Stimulated activated naive B cell treated with anti-CD40 and anti-IgM and Interleukin-4, amounts not matched to agents 10 μg/mL and 1 μg/mL and 100 μg/mL, for 72 hours (primary cell): Measurements from ENCODE around the gene TP53INP2.

Experiments used
- ATAC-seq, 2 donors: fragments of 150-1000 bp; cut with Tn5 transposase; replicated peaks; 2 replicates each; pipeline ENCODE4 v1.10.0; 2021; ENCODE audit warnings: moderate library complexity in 1 of 2
- DNase-seq: peaks from one replicate; pipeline ENCODE4 v3.0.0; 2021
- H3K27ac Mint-ChIP-seq: one replicate; pipeline ENCODE4 v1.8.0; 2022; ENCODE audit warnings: mild to moderate bottlenecking, mixed read lengths
- H3K27me3 Mint-ChIP-seq, 2 donors: one replicate each; pipeline ENCODE4 v1.8.0; 2022; ENCODE audit warnings: mixed read lengths in 2 of 2
- H3K36me3 Mint-ChIP-seq, 2 donors: one replicate each; pipeline ENCODE4 v1.8.0; 2022; ENCODE audit warnings: mixed read lengths in 2 of 2, mild to moderate bottlenecking in 1 of 2
- H3K4me1 Mint-ChIP-seq, 2 donors: one replicate each; pipeline ENCODE4 v1.8.0; 2022; ENCODE audit warnings: mixed read lengths in 2 of 2, mild to moderate bottlenecking in 1 of 2
- H3K4me3 Mint-ChIP-seq, 2 donors: one replicate each; pipeline ENCODE4 v1.8.0; 2022; ENCODE audit warnings: mild to moderate bottlenecking in 2 of 2, mixed read lengths in 2 of 2, moderate library complexity in 1 of 2
- H3K9me3 Mint-ChIP-seq, 2 donors: one replicate each; pipeline ENCODE4 v1.8.0; 2022; ENCODE audit warnings: mixed read lengths in 2 of 2, mild to moderate bottlenecking in 1 of 2

The TP53INP2 gene

GRCh38 chr20:34691838-34692237 is 12.3 kb upstream of the TP53INP2 start:
- H3K9me3 Mint-ChIP-seq, result no peaks in the 10 kb centered on the region
- DNase-seq, result no peak
- H3K4me3 Mint-ChIP-seq, result no peak overlapping the region
- H3K27me3 Mint-ChIP-seq, result peaks cover 0 to 6% of the 10 kb centered on the region in 2 donors
- no peak for ATAC-seq
- H3K27ac Mint-ChIP-seq, result no peak overlapping the region
- H3K4me1 Mint-ChIP-seq, result no peaks in the 10 kb centered on the region
- no peaks in the 10 kb centered on the region for H3K36me3 Mint-ChIP-seq

- Mint-ChIP-seq H3K9me3 (no peaks in the 10 kb centered on the region), H3K27ac (no peak overlapping the region), H3K4me1 (no peaks in the 10 kb centered on the region), H3K4me3 (no peak overlapping the region), H3K36me3 (no peaks in the 10 kb centered on the region), H3K27me3 (peaks cover 0 to 10% of the 10 kb centered on the region in 2 donors)
- ATAC-seq (no peak), DNase-seq (no peak)
These were observed 10.7 kb upstream of the TP53INP2 start for GRCh38 chr20:34693414-34693813.

DNA sequence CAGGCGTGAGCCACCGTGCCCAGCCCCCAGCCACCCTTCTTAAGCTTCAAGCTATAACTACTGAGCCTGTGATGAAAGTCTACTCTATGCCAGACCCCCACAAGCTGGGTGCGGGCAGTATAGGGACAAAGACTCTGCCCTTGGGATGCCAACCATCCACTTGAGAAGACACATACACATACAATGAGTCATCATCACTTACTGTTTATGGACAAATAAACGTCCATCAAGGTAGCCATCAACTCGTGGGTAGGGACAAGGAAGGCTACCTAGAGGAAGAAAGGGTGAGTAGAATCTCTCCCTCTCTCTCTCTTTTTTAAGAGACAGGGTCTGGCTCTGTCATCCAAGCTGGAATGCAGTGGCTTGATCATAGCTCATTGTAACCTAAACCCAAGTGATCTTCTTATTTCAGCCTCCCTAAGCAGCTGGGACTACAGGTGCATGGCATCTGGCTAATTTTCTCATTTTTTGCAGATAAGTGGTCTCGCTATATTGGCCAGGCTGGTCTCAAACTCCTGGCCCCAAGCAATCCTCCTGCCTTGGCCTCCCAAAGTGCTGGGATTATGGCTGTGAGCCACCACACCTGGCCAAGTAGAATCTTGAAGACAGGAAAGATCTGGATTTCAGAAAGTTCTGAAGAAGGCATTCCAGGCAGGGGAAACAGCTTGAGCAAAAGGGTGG is 2.6 kb upstream of the TP53INP2 start:
- DNase-seq (no peak), ATAC-seq (no peak)
- Mint-ChIP-seq H3K36me3 (peaks cover 0 to 4% of the 10 kb centered on the region in 2 donors), H3K9me3 (no peaks in the 10 kb centered on the region), H3K4me3 (no peak overlapping the region), H3K4me1 (peaks cover 17 to 22% of the 10 kb centered on the region in 2 donors), H3K27me3 (peaks cover 17 to 19% of the 10 kb centered on the region in 2 donors), H3K27ac (no peak overlapping the region)

DNA sequence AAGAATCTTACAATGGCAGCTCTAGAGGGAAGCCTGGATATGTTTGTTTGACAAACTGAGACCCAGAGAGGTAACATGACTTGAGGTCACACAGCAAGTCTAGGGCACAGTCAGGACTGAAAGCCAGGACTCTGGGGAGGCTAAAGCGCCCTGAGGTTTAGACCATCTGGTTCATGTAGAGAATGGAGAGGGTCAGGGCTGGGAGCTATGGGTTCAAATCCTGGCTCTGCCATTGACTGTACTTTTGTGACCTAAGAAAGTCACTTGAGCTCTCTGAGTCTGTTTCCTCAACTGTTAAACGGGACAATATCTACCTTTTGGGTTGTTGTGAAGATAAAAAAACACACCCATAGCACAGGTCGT is 1.1 kb upstream of the TP53INP2 start:
- H3K4me3 Mint-ChIP-seq, result peak overlapping the region; percentile 84 to 90
- peak overlapping the region; percentile 90 for H3K27ac Mint-ChIP-seq
- peaks cover 14 to 17% of the 10 kb centered on the region in 2 donors for H3K27me3 Mint-ChIP-seq
- no peak for ATAC-seq
- H3K36me3 Mint-ChIP-seq, result peaks cover 0 to 4% of the 10 kb centered on the region in 2 donors
- DNase-seq, result no peak
- peaks cover 17 to 25% of the 10 kb centered on the region in 2 donors for H3K4me1 Mint-ChIP-seq
- no peaks in the 10 kb centered on the region for H3K9me3 Mint-ChIP-seq

DNA sequence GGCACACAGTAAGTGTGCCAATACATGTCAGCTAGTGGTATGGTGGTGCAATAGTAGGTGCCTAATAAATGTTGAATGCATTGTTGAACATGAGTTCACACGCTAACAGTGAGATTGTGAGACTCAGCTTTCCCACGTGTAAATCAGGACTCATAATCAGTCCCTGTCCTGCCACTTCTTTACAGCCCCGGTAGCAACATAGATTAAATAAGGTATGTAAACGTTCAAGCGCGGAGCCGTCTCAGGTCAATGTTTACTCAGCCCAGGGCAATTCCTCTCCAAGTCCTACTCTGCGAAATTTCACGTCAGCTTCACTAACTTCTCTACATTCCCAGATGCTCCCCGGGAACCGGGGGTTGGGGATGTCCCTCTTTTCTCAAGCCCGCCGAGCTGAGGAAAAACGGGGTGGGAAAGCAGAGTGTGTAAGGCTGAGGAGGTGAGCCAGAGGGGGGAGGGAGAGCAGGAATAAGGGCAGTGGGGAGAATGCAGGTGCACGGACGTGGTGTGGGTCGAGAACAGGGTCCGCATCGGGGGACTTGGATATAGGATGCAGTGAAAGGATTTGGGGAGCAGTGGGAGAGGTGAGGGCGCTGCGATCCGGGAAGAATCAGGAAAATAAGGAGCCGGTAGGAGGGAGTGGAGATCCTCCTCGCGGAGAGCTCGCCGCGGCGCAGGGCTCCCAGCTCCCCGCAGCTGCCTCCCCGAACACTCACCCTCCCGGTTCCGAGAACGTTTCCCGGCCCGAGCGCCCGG is 544 bp upstream of the TP53INP2 start:
- DNase-seq (no peak), ATAC-seq (peak; percentile 8 to 9)

DNA sequence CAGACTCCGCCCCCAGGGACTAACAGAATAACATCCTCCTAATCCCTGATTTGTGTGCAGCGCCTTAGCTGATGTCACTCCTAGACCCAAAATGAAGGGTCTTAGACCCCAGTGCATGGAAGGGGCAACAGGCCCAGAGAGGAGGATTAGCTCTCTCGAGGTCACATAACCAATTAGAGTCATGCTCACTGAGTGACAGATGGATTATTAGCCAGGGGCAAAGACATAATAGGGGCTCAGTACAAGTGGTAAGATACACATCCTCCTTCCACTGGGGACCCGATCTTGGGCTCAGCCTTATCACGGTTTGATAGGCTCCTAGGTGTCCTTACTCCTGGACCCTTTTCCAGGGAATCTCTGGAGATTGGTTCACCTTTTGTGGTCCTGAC is 858 bp downstream of the TP53INP2 start:
- H3K9me3 Mint-ChIP-seq, result no peaks in the 10 kb centered on the region
- ATAC-seq, result no peak
- no peak for DNase-seq
- H3K4me3 Mint-ChIP-seq, result peak overlapping the region; percentile 84 to 90
- peaks cover 0 to 4% of the 10 kb centered on the region in 2 donors for H3K36me3 Mint-ChIP-seq
- H3K27me3 Mint-ChIP-seq, result peaks cover 14 to 17% of the 10 kb centered on the region in 2 donors
- peaks cover 21 to 35% of the 10 kb centered on the region in 2 donors for H3K4me1 Mint-ChIP-seq
- H3K27ac Mint-ChIP-seq, result peak overlapping the region; percentile 95

More for the DNA sequence above, 544 bp upstream of the TP53INP2 start:
- Mint-ChIP-seq H3K4me3 (peak overlapping the region; percentile 84 to 90), H3K27me3 (peaks cover 14 to 17% of the 10 kb centered on the region in 2 donors), H3K9me3 (no peaks in the 10 kb centered on the region), H3K36me3 (peaks cover 0 to 4% of the 10 kb centered on the region in 2 donors), H3K4me1 (peaks cover 20 to 30% of the 10 kb centered on the region in 2 donors), H3K27ac (peak overlapping the region; percentile 90)

GRCh38 chr20:34705397-34706301 is 1.5 kb downstream of the TP53INP2 start:
- DNase-seq (no peak), ATAC-seq (no peak)
- Mint-ChIP-seq H3K27ac (no peak overlapping the region), H3K36me3 (peaks cover 0 to 4% of the 10 kb centered on the region in 2 donors), H3K27me3 (peaks cover 17 to 18% of the 10 kb centered on the region in 2 donors), H3K9me3 (no peaks in the 10 kb centered on the region), H3K4me3 (no peak overlapping the region), H3K4me1 (peaks cover 27 to 41% of the 10 kb centered on the region in 2 donors)

DNA sequence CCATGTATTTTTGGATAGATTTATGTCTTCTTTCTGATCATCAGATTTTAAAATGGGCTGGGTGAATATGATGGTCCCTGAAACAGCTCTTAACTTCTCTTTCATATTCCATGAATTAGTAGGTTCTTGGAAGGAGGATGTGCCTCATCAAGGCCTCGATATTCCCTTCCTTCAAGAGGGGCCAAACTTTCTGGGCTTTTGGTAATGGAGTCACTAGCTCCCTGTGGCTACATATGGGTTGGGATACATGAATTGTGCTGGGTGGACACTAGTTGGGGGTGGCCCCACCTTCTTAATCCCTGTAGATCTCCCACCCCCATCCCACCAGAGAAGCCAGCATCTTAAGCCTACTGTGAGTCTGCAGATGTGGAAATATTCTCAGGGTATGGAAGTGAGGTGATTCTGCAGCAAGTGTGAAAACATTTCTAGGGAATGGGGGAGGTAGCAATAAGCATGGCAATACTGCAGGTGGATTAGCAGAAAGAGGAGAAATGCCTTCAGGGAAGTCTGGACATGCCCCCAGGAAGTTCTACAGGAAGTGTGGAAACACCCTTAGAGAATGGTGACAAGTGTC is 2.2 kb downstream of the TP53INP2 start:
- Mint-ChIP-seq H3K9me3 (no peaks in the 10 kb centered on the region), H3K36me3 (peaks cover 0 to 4% of the 10 kb centered on the region in 2 donors), H3K27ac (no peak overlapping the region), H3K27me3 (peaks cover 14 to 17% of the 10 kb centered on the region in 2 donors), H3K4me1 (peaks cover 33 to 48% of the 10 kb centered on the region in 2 donors), H3K4me3 (no peak overlapping the region)
- no peak for ATAC-seq
- no peak for DNase-seq

DNA sequence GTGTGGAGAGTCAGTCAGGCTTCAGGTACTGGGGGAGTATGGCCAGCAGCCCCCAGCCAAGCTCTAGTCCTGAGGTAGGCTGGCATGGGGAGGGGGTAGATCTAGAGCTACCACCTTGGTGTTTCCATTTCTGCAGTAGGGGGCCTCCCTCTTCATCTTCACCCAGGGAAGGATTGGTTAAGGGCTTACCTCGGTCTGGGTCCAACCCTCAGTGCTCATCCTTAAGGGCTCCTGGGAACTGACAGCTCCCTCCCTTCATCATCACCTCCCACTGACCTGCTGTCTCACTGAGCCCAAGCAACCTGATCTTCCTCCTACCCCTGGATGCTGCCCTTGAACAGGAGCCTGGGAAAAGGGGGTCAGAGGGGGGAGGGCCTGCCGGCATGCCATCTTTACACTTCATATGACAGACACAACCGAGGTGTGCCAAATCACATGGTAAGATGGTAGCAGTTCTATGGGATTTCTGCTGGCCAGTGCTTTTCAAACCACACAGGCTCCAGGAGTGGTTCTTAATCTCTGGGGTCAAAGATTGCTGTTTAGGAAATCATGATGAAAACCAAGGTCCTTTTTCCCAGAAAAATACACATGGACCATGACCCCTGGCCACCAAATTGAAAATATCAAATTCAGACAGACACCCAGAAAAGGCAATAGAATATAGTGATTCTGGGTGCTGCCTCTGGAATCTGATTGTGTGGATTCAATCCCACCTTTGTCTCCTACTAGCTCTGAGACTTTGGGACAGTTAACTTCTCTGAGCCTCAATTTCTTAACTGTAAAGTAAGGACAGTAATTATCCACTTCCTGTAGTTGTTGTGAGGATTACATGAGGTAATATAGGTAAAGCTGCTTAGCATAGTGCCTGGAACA is 3.0 kb downstream of the TP53INP2 start:
- H3K4me3 Mint-ChIP-seq, result no peak overlapping the region
- no peak for DNase-seq
- peaks cover 6 to 10% of the 10 kb centered on the region in 2 donors for H3K27me3 Mint-ChIP-seq
- peaks cover 37 to 53% of the 10 kb centered on the region in 2 donors for H3K4me1 Mint-ChIP-seq
- H3K27ac Mint-ChIP-seq, result no peak overlapping the region
- H3K36me3 Mint-ChIP-seq, result peaks cover 0 to 10% of the 10 kb centered on the region in 2 donors
- no peaks in the 10 kb centered on the region for H3K9me3 Mint-ChIP-seq
- no peak for ATAC-seq

- peaks cover 0 to 4% of the 10 kb centered on the region in 2 donors for H3K27me3 Mint-ChIP-seq
- peaks cover 27 to 42% of the 10 kb centered on the region in 2 donors for H3K4me1 Mint-ChIP-seq
- ATAC-seq (peak; percentile 10 to 11), DNase-seq (no peak)
- peaks cover 10 to 21% of the 10 kb centered on the region in 2 donors for H3K36me3 Mint-ChIP-seq
- H3K27ac Mint-ChIP-seq, result peak overlapping the region; percentile 92
- H3K9me3 Mint-ChIP-seq, result no peaks in the 10 kb centered on the region
- peak overlapping the region; percentile 87 to 93 for H3K4me3 Mint-ChIP-seq
These were observed 4.5 kb downstream of the TP53INP2 start for GRCh38 chr20:34708621-34709043.

GRCh38 chr20:34709044-34709830 is 5.1 kb downstream of the TP53INP2 start:
- H3K4me1 Mint-ChIP-seq, result peaks cover 25 to 41% of the 10 kb centered on the region in 2 donors
- peaks cover 0 to 4% of the 10 kb centered on the region in 2 donors for H3K27me3 Mint-ChIP-seq
- no peaks in the 10 kb centered on the region for H3K9me3 Mint-ChIP-seq
- peaks cover 11 to 21% of the 10 kb centered on the region in 2 donors for H3K36me3 Mint-ChIP-seq
- peak overlapping the region; percentile 87 to 93 for H3K4me3 Mint-ChIP-seq
- ATAC-seq (peak; percentile 70 to 77), DNase-seq (peak; percentile 82)
- peak overlapping the region; percentile 92 for H3K27ac Mint-ChIP-seq

DNA sequence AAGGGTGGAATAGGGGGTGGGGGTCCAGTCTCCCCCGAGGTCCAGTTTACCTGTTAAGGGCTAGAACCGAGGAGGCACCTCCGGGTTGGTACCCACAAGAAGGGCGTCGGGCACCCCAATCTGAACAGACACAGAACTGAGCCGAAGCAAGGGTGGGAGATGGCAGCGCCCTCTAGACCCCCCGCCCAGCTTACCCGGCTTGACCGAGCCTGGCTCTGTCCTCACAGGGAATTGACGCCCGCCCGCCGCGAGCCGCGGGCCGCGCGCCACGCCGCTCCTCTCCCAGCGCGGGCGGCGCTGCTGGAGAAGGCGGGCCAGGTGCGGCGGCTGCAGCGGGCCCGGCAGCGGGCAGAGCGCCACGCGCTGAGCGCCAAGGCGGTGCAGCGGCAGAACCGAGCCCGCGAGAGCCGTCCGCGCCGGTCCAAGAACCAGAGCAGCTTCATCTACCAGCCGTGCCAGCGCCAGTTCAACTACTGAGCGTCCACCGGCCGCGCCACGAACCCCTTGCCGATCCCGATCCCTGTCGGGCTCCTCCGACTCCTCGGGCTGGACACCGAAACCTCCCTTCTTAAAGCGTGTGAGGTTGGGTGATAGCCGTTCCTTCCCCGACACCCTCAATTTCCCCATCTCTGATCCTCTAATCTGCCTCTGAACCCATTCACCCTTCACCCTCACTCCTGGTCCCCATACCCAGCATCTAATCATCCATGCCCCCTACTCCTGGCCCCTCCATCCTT is 5.9 kb downstream of the TP53INP2 start:
- peaks cover 0 to 4% of the 10 kb centered on the region in 2 donors for H3K27me3 Mint-ChIP-seq
- no peak for DNase-seq
- no peaks in the 10 kb centered on the region for H3K9me3 Mint-ChIP-seq
- H3K27ac Mint-ChIP-seq, result peak overlapping the region; percentile 92
- peaks cover 22 to 35% of the 10 kb centered on the region in 2 donors for H3K4me1 Mint-ChIP-seq
- H3K4me3 Mint-ChIP-seq, result peak overlapping the region; percentile 87 to 93
- peaks cover 12 to 24% of the 10 kb centered on the region in 2 donors for H3K36me3 Mint-ChIP-seq
- peak; percentile 58 to 62 for ATAC-seq
